ENCODE data around the gene HAAO.

Gene HAAO

GRCh38 chr2:42810971-42811811, 18.8 kb upstream of the HAAO start:
- Histone ChIP-seq H3K36me3 (ENCODE audit: control insufficient read depth in 1 of 2, insufficient read depth in 2 of 2, low read length in 2 of 2) (peaks cover 0 to 4% of the 10 kb centered on the region in 2 donors), H3K4me1 (ENCODE audit: control insufficient read depth in 1 of 2, insufficient read depth in 2 of 2, low read length in 2 of 2) (peaks cover 2 to 5% of the 10 kb centered on the region in 2 donors), H3K27me3 (ENCODE audit: low read depth, low read length) (no peaks in the 10 kb centered on the region), H3K4me3 (ENCODE audit: low read depth in 1 of 2, low read length in 2 of 2) (peak overlapping the region; percentile 69 to 85), H3K9me3 (ENCODE audit: control insufficient read depth in 1 of 2, low read length in 2 of 2) (no peaks in the 10 kb centered on the region), H3K27ac (ENCODE audit: low read length) (peak overlapping the region; percentile 98)

- Histone ChIP-seq H3K4me3 (ENCODE audit: low read depth in 1 of 2, low read length in 2 of 2) (peak overlapping the region; percentile 69 to 85), H3K4me1 (ENCODE audit: control insufficient read depth in 1 of 2, insufficient read depth in 2 of 2, low read length in 2 of 2) (peaks cover 2 to 5% of the 10 kb centered on the region in 2 donors), H3K27ac (ENCODE audit: low read length) (peak overlapping the region; percentile 98), H3K36me3 (ENCODE audit: control insufficient read depth in 1 of 2, insufficient read depth in 2 of 2, low read length in 2 of 2) (peaks cover 0 to 4% of the 10 kb centered on the region in 2 donors), H3K9me3 (ENCODE audit: control insufficient read depth in 1 of 2, low read length in 2 of 2) (no peaks in the 10 kb centered on the region), H3K27me3 (ENCODE audit: low read depth, low read length) (no peaks in the 10 kb centered on the region)
Measured at GRCh38 chr2:42810121-42810970, 18.0 kb upstream of the HAAO start.

GRCh38 chr2:42809819-42810120, 17.4 kb upstream of the HAAO start:
- Histone ChIP-seq H3K4me3 (ENCODE audit: low read depth in 1 of 2, low read length in 2 of 2) (peak overlapping the region; percentile 59 to 69), H3K9me3 (ENCODE audit: control insufficient read depth in 1 of 2, low read length in 2 of 2) (no peaks in the 10 kb centered on the region), H3K36me3 (ENCODE audit: control insufficient read depth in 1 of 2, insufficient read depth in 2 of 2, low read length in 2 of 2) (peaks cover 0 to 4% of the 10 kb centered on the region in 2 donors), H3K27ac (ENCODE audit: low read length) (peak overlapping the region; percentile 91), H3K27me3 (ENCODE audit: low read depth, low read length) (no peaks in the 10 kb centered on the region), H3K4me1 (ENCODE audit: control insufficient read depth in 1 of 2, insufficient read depth in 2 of 2, low read length in 2 of 2) (peaks cover 2 to 5% of the 10 kb centered on the region in 2 donors)

GRCh38 chr2:42809131-42809818, 16.9 kb upstream of the HAAO start:
- H3K9me3 ChIP-seq (ENCODE audit: control insufficient read depth in 1 of 2, low read length in 2 of 2): no peaks in the 10 kb centered on the region
- H3K4me1 ChIP-seq (ENCODE audit: control insufficient read depth in 1 of 2, insufficient read depth in 2 of 2, low read length in 2 of 2): peaks cover 2 to 5% of the 10 kb centered on the region in 2 donors
- H3K36me3 ChIP-seq (ENCODE audit: control insufficient read depth in 1 of 2, insufficient read depth in 2 of 2, low read length in 2 of 2): peaks cover 0 to 4% of the 10 kb centered on the region in 2 donors
- peak overlapping the region; percentile 91 for H3K27ac ChIP-seq (ENCODE audit: low read length)
- H3K27me3 ChIP-seq (ENCODE audit: low read depth, low read length): no peaks in the 10 kb centered on the region
- peak overlapping the region; percentile 59 to 69 for H3K4me3 ChIP-seq (ENCODE audit: low read depth in 1 of 2, low read length in 2 of 2)

GRCh38 chr2:42808301-42808700, 15.9 kb upstream of the HAAO start:
- H3K4me1 ChIP-seq (ENCODE audit: control insufficient read depth in 1 of 2, insufficient read depth in 2 of 2, low read length in 2 of 2): peaks cover 2 to 5% of the 10 kb centered on the region in 2 donors
- H3K36me3 ChIP-seq (ENCODE audit: control insufficient read depth in 1 of 2, insufficient read depth in 2 of 2, low read length in 2 of 2): peaks cover 0 to 4% of the 10 kb centered on the region in 2 donors
- no peak overlapping the region for H3K4me3 ChIP-seq (ENCODE audit: low read depth in 1 of 2, low read length in 2 of 2)
- no peaks in the 10 kb centered on the region for H3K27me3 ChIP-seq (ENCODE audit: low read depth, low read length)
- no peak overlapping the region for H3K27ac ChIP-seq (ENCODE audit: low read length)
- no peaks in the 10 kb centered on the region for H3K9me3 ChIP-seq (ENCODE audit: control insufficient read depth in 1 of 2, low read length in 2 of 2)

GRCh38 chr2:42806786-42807185, 14.4 kb upstream of the HAAO start:
- H3K27me3 ChIP-seq (ENCODE audit: low read depth, low read length): no peaks in the 10 kb centered on the region
- peaks cover 2 to 7% of the 10 kb centered on the region in 2 donors for H3K4me1 ChIP-seq (ENCODE audit: control insufficient read depth in 1 of 2, insufficient read depth in 2 of 2, low read length in 2 of 2)
- no peak overlapping the region for H3K27ac ChIP-seq (ENCODE audit: low read length)
- peaks cover 0 to 4% of the 10 kb centered on the region in 2 donors for H3K36me3 ChIP-seq (ENCODE audit: control insufficient read depth in 1 of 2, insufficient read depth in 2 of 2, low read length in 2 of 2)
- H3K9me3 ChIP-seq (ENCODE audit: control insufficient read depth in 1 of 2, low read length in 2 of 2): no peaks in the 10 kb centered on the region
- no peak overlapping the region for H3K4me3 ChIP-seq (ENCODE audit: low read depth in 1 of 2, low read length in 2 of 2)

GRCh38 chr2:42804891-42805290, 12.5 kb upstream of the HAAO start:
- Histone ChIP-seq H3K4me1 (ENCODE audit: control insufficient read depth in 1 of 2, insufficient read depth in 2 of 2, low read length in 2 of 2) (peaks cover 2 to 15% of the 10 kb centered on the region in 2 donors), H3K27me3 (ENCODE audit: low read depth, low read length) (no peaks in the 10 kb centered on the region), H3K36me3 (ENCODE audit: control insufficient read depth in 1 of 2, insufficient read depth in 2 of 2, low read length in 2 of 2) (no peaks in the 10 kb centered on the region), H3K4me3 (ENCODE audit: low read depth in 1 of 2, low read length in 2 of 2) (no peak overlapping the region), H3K9me3 (ENCODE audit: control insufficient read depth in 1 of 2, low read length in 2 of 2) (no peaks in the 10 kb centered on the region), H3K27ac (ENCODE audit: low read length) (no peak overlapping the region)

GRCh38 chr2:42804338-42804737, 12.0 kb upstream of the HAAO start:
- H3K27me3 ChIP-seq (ENCODE audit: low read depth, low read length): no peaks in the 10 kb centered on the region
- no peaks in the 10 kb centered on the region for H3K36me3 ChIP-seq (ENCODE audit: control insufficient read depth in 1 of 2, insufficient read depth in 2 of 2, low read length in 2 of 2)
- no peak overlapping the region for H3K4me3 ChIP-seq (ENCODE audit: low read depth in 1 of 2, low read length in 2 of 2)
- H3K9me3 ChIP-seq (ENCODE audit: control insufficient read depth in 1 of 2, low read length in 2 of 2): no peaks in the 10 kb centered on the region
- H3K4me1 ChIP-seq (ENCODE audit: control insufficient read depth in 1 of 2, insufficient read depth in 2 of 2, low read length in 2 of 2): peaks cover 2 to 15% of the 10 kb centered on the region in 2 donors
- no peak overlapping the region for H3K27ac ChIP-seq (ENCODE audit: low read length)

- no peaks in the 10 kb centered on the region for H3K36me3 ChIP-seq (ENCODE audit: control insufficient read depth in 1 of 2, insufficient read depth in 2 of 2, low read length in 2 of 2)
- H3K4me1 ChIP-seq (ENCODE audit: control insufficient read depth in 1 of 2, insufficient read depth in 2 of 2, low read length in 2 of 2): peaks cover 0 to 10% of the 10 kb centered on the region in 2 donors
- H3K27ac ChIP-seq (ENCODE audit: low read length): no peak overlapping the region
- no peak overlapping the region for H3K4me3 ChIP-seq (ENCODE audit: low read depth in 1 of 2, low read length in 2 of 2)
- H3K27me3 ChIP-seq (ENCODE audit: low read depth, low read length): no peaks in the 10 kb centered on the region
- no peaks in the 10 kb centered on the region for H3K9me3 ChIP-seq (ENCODE audit: control insufficient read depth in 1 of 2, low read length in 2 of 2)
Measured at GRCh38 chr2:42802150-42802549, 9.8 kb upstream of the HAAO start.

GRCh38 chr2:42801381-42801780, 9.0 kb upstream of the HAAO start:
- Histone ChIP-seq H3K4me1 (ENCODE audit: control insufficient read depth in 1 of 2, insufficient read depth in 2 of 2, low read length in 2 of 2) (peaks cover 0 to 10% of the 10 kb centered on the region in 2 donors), H3K9me3 (ENCODE audit: control insufficient read depth in 1 of 2, low read length in 2 of 2) (no peaks in the 10 kb centered on the region), H3K27ac (ENCODE audit: low read length) (no peak overlapping the region), H3K27me3 (ENCODE audit: low read depth, low read length) (no peaks in the 10 kb centered on the region), H3K36me3 (ENCODE audit: control insufficient read depth in 1 of 2, insufficient read depth in 2 of 2, low read length in 2 of 2) (no peaks in the 10 kb centered on the region), H3K4me3 (ENCODE audit: low read depth in 1 of 2, low read length in 2 of 2) (no peak overlapping the region)

- Histone ChIP-seq H3K4me3 (ENCODE audit: low read depth in 1 of 2, low read length in 2 of 2) (no peak overlapping the region), H3K27ac (ENCODE audit: low read length) (no peak overlapping the region)
Measured at GRCh38 chr2:42800981-42801380, 8.6 kb upstream of the HAAO start.

More at GRCh38 chr2:42800981-42801380, 8.6 kb upstream of the HAAO start:
- Histone ChIP-seq H3K27me3 (ENCODE audit: low read depth, low read length) (no peaks in the 10 kb centered on the region), H3K9me3 (ENCODE audit: control insufficient read depth in 1 of 2, low read length in 2 of 2) (no peaks in the 10 kb centered on the region), H3K36me3 (ENCODE audit: control insufficient read depth in 1 of 2, insufficient read depth in 2 of 2, low read length in 2 of 2) (no peaks in the 10 kb centered on the region), H3K4me1 (ENCODE audit: control insufficient read depth in 1 of 2, insufficient read depth in 2 of 2, low read length in 2 of 2) (peaks cover 0 to 10% of the 10 kb centered on the region in 2 donors)

Data from muscle layer of duodenum (tissue), 2 donors.